HG02938 (cell line): ENCODE data around the gene SYVN1.
"Not testable (repeated sequence)": the region's sequence is repeated elsewhere in the genome, so short reads cannot be mapped to it uniquely, and the experiment has no call there.

Experiments
- ATAC-seq: cut with Tn5 transposase; IDR thresholded peaks from one replicate; pipeline ENCODE4 v1.9.1; 2021; ENCODE audit warnings: mild to moderate bottlenecking, moderate library complexity; ENCODE audit not compliant: unreplicated experiment

Gene SYVN1

DNA sequence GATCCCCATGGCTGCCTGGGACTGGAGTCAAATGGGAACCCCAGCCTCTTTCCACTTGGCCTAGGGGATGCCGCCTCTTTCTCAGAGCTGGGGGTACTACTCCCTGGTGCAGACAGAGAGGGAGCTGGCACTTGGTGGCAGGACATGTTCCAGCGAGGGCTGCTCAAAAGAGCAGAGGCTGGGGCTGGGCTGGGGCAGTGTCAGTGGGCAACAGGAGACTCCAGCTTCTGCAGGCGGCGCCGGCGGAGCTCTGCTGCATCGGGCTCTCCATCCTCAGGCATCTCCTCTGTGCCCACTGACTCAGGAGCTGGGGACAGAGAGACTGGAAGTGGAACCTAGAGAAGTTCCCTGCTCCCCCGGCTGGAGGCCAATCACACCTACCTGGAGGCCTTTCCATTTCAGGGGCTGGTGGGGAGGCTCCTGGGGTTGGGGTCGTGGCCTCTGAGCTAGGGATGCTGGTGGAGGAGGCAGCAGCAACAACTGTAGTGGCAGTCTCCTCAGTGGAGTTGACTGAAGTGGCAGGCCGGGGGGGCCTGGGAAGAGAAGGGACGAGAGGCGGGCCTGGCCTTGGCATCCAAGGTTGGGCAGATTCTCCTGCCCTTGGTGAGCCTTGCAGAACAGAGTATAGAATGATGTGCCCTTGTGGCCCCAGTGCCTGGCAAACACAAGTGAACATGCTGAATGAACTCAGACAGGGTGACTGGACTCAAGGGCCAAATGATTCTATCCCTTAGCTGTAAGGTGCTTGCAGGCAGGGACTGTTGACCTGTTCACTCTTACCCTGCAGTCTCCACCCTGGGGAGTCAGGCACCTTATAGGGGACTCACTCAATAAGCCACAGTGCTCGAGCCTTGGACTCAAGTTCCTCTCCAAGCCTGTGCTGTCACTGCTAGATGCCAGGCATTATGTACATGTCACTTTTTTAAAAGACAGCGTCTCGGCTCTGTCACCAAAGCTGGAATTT is 5.9 kb downstream of the SYVN1 start:
- ATAC-seq, result no peak

DNA sequence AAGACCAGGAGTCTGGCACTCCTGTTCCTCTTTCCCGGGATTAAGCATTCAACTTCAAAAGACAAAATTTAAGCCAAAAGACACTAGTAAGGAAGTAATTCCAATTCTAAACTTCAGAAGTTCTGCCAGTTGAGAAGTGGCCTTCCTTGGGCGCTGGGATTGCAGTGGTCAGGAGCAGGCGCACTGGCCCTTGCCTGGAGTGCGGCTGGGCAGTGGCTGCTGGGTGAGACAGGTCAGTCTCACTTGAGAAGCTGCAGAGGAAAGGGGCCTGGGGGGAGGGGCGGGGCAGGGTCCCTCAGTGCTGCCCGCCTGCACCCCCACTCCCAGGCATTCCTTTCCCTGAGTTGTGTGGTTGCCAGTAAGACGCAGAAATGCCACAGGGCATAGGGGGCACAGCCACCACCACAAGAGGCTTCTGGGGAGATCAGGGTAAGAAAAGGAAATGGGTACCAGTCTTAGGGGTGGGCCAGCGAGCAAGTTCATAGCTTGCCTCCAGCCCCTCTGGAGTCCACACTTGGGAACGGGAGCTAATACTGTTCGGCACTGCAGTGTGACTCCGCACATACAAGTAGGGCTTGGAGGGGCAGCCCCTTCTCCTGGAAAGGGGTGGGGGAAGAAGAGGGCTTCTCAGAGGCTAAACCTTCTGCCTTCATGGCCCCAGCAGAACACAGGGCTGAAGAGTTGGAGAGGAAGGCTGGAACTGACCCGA is 6.7 kb downstream of the SYVN1 start:
- no peak for ATAC-seq

DNA sequence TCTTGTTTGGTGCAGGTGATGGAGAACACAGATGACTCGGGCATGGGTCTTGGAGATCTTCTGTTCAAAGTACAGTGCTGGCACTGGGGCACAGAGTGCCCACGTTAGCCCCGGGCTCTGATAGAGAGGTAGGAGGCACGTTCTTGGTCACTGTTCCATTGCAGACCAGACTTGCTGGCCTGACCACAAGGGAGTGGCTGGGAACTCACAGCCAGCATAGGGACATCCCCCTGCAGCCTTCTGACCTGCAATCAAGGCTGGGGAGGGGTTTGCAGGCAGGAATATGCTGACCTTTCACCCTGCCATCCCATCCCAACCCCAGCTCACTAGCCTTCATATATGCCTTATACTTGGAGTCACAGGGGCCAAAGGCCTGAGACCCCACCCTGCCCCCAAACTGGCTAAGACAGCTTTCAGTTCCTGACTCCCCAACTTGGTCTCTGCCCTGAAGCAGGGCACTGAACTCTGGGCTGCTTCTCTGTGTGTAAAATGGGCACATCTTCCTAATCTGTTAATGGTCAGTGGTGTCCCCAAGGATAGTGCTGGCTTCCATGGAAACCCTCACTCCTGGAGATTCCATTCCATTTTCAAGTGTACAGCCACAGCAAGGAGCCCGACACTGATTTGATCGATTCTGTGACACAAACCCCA is 7.6 kb downstream of the SYVN1 start:
- no peak for ATAC-seq

DNA sequence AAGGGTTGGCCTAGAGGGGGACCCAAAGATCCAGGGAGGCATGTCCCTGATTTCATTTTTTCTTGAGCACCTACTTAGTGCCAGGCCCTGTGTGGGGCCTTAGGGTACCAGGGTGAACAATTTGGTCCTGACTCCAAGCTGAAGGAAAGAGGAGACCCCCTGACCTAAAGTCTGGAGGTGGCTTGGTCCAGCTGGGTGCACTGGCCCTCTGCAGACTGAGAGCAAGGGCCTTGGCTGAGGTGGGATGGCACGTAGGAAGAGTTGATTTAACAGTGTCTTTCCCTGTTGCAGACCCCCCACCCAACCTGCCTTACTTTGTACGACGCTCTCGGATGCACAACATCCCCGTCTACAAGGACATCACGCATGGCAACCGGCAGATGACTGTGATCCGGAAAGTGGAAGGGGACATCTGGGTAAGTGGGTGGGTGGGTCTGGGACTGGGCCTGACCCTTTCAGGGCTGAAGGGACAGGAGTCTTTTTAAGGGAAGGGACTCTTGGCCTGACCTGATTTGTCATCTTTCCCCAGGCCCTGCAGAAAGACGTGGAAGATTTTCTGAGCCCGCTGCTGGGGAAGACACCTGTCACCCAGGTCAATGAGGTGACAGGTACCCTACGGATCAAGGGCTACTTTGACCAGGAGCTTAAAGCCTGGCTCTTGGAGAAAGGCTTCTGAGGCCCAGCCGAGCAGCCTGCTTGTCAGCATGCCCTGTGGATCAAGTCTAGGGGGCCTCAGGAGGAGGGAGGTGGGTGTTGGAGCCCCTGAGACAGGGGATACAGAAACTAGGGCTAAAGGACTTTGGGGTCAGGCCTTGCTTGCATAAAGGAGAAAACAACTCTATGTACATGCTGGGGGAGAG is 8.9 kb downstream of the SYVN1 start:
- no peak for ATAC-seq

DNA sequence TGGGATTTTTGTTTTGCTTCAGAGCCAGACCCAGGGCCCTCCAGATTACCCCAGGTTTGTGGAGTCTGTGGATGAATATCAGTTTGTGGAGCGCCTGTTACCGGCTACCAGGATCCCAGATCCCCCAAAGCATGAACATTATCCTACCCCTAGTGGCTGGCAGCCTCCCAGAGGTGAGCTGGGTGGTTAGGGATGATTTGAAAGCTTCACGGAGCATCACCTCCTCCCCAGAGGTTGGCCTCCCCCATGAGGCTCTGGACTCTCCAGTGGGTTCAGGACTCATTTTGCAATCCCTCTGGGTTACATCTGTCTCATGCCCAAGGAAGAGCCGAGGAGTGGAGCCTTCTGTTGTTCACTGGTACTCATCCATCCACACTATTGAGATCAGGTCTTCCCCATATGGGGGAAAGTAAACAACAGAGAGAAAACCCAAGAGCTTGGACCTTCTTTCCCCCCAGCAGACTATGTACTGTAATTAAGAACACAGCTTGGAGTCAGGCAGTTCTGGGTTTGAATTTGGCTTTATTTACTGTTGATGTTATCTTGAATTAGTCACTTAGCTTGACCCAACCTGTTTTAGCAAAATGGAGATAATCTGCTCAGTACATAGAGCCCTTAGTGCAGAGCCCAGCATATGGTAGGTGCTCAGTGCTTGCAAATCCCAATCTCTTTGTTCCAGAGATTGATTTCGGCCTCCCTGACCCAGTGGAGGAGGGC is 9.7 kb downstream of the SYVN1 start:
- ATAC-seq, result no peak

DNA sequence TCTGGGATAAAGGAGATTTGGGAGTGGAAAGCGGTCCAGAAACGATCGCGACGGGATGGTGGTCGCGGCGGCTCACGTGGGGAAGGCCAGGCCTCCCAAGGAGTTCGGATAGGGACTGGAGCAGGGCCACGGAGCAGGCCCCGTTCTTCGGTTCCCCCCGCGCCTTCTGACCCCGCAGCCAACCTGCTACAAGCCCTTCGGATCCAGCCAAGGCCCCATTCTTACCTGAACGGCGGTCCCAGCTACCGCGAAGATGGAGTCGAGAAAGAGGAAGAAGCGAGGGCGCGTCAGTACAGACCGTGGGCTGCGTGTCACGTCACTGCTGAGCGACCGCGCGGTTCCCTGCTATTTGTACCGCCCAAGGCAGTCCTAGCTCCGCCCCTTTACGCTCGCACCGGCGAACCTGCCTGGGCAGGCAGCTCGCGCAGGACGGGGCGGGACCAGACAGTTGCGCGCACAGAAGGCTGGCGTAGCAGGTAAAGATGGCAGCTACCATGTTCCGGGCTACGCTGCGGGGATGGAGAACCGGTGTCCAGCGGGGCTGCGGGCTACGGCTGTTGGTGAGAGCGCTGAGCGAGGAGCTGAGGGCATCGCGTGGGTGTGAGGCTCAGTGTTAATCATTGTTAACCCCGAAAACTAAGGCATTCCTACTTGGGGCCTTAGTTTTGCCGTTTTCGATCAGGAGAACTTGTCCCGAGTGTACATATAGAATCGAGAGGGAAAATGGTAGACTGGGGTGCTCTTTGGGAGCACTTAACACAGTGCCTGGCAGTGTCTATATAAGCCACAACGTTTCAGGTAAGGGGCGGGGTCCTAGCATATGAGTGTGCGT is 12.2 kb downstream of the SYVN1 start, which contains the start of the genes FAU and MRPL49:
TSS of gene FAU (minus strand) at position 270 of the 832 bp plus-strand sequence. CDS start 321 bp downstream, outside the sequence.
TSS of gene MRPL49 (plus strand) at position 457 of the 832 bp plus-strand sequence. CDS start at position 483, 26 bp downstream.
- peak; percentile 48 for ATAC-seq

DNA sequence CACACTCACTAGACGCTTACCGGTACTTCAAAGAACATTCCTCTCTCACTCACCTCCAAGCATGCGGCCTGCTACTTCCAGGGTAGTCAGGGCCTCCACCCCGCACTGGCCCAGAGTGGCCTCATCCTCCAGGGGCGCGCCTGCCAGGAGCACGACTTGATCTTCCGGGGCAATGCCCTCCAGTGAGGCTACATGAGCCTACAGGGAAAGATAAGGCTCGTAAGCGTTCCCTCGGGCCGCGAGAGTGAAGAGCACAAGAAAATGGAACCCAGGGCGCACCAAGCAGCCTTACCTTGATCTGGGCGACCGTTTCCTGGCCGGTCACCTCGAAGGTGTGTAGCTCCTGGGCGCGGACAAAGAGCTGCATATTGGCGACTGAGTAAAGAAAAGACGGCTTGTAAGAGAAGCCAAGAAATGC is 12.9 kb downstream of the SYVN1 start:
- ATAC-seq, result no peak

DNA sequence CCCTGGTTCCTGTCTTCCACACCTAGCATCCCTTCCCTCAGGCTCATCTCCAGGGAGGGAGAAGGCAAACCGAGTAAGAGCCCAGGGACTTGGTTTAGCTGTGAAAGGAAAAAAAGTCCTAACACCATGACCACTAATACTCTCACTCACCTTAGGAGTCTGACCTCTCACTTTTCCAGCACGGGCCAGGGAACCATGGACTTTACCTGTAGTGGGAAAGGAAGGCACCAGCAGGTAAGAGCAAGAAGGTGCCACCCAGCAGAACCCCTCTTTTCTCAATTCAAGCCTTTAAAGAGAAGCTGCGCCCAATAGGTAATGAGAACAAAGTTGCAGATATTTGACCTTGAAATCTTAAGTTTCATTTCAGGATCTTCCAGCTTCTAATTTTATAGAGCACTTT is 13.5 kb downstream of the SYVN1 start:
- ATAC-seq, result no peak

DNA sequence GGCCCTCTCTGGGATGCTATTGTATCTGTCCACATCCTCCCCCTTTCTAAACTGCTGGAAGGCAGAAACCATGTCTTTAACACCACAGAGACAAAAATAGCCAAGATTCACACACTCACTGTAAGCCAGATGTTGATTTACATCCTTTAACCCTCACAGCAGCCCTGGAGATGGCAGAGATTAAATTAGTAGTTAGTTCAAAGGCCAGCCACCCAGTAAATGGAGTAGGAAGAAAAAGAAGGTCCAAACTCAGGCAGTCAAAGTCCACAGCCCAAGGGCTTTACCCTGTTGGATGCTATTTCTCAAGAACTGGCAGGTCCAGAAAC is 14.7 kb downstream of the SYVN1 start:
- ATAC-seq, result no peak

DNA sequence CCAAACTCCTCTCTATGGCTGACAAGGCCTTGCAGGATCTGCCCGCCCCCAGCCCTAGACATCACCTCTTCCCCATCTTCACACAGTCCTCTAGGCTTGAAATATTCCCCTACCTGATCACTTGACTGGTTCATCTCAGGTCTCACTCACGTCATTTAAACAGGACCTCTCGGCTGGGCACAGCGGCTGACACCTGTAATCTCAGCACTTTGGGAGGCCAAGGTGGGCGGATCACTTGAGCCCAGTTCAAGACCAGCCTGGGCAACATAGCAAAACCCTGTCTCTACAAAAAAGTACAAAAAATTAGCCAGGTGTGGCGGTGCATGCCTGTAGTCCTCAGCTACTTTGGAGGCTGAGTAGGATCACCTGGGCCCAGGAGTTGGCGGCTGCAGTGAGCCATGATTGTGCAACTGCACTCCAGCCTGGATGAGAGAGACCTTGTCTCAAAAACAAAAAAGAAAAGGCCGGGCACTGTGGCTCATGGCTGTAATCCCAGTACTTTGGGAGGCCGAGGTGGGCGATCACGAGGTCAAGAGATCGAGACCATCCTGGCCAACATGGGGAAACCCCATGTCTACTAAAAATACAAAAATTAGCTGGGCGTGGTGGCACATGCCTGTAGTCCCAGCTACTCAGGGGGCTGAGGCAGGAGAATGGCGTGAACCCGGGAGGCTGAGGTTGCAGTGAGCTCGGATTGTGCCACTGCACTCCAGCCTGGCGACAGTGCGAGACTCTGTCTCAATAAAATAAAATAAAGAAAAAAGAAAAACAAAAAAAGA is 15.2 kb downstream of the SYVN1 start:
- not testable (repeated sequence) for ATAC-seq

DNA sequence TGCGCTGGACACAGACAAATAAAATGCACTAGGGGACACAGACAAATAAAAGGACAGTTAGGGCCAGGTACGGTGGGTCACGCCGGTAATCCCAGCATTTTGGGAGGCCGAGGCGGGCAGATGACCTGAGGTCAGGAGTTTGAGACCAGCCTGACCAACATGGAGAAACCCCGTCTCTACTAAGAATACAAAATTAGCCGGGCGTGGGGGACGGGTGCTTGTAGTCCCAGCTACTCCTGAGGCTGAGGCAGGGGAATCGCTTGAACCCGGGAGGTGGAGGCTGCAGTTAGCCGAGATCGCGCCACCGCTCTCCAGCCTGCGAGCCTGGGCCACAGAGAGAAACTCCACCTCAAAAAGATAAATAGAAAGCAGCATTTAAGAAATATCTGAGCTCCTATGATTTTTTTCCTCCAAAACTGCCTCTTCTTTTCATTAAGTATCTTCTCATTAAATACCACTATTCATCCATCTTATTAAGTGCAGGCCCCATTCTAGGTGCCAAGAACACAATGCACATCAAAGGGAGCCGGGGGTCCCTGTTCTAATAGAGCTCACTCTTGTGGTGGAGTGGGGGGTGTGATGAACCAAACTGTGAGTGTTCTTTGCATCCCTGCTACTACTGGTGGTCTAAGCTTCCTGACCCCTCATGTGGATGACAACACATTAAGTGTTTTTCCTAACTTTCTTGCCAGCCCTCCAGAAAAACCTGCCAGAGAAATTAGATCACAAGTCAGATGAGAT is 16.1 kb downstream of the SYVN1 start:
- no peak for ATAC-seq

DNA sequence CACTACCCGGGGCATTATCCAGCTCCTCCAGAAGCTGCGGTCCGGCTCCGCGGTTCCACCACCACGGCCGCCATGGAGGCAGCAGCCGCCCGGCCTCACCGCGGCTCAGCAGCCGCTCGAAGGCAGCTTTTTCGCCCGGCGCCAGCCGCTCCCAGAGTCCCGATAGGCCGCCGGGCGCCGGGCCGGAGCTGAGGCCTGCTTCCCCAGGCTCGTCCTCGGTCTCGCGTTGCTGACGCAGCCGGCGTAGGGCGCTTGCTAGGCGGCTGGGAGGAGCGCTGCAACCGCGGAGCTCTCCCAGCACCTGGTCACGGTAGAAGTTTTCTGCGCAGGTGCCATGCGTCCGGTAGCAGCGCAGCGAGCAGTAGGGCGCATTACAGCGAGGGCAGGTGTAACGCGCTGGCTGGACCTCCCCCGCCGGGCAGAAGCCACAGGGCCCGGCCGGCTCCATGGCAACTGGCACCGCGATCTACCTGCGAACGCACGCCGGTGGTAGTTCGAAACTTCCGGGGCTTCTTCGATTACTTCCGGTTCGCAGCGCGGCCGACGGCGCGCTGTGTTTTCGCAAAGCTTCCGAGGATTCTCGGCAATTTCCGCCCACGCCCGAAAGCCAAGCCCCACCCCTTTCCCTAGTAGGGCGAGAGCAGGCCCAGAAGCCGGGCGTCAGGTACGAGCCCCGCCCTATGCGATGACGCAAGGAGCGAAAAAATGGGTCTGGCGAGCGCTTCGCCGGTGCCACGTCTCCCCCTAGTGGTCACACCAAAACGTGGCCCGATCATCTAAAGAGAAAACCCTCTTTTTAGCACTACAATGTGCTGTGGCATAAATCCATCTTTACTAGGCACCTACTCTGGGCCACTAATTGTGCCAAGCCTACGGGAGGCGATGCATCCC is 16.9 kb downstream of the SYVN1 start, which contains the start of gene ZNHIT2:
TSS of gene ZNHIT2 (minus strand) at position 496 of the 891 bp plus-strand sequence. CDS start at position 448, 48 bp downstream.
- peak; percentile 53 for ATAC-seq

DNA sequence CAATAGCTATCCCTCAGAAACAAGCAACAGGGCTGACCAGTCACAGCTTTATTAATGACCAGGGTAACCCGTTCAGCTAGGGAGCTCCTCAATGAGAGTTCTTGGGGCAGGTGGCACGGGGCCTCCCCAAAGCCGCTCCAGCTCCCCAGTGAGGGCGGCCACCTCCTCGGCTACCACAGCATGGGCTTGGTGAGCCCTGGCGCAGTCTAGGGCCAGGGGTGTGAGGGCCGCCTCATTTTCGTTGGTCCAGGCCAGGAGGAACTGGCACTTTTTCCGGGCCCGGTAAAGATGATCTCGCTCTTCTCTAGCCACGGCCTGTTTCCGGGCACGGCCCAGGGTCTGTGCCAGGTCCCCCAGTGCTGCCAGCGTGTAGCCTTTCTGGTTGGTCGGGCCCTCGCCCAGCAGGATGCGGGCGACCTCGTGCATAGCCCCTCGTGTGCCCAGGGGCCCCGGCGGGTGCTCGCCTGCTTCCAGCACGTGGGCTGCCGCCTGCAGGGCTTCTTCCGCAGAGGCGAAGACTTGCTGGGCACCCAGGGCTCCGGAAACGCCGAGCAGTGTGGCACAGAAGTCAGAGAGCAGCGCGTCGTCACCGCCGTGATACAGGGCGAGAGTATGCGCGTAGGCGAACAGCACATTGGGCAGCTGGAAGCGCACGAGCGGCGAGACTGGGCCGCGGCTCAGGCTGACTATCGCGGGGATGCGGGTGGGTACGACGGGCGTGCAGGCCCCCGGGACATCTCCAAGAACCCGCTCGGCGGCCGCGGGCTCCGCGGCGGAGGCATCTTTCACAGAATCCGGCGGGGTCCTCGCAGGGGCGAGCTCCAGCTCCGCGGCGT is 17.7 kb downstream of the SYVN1 start:
- ATAC-seq, result no peak

DNA sequence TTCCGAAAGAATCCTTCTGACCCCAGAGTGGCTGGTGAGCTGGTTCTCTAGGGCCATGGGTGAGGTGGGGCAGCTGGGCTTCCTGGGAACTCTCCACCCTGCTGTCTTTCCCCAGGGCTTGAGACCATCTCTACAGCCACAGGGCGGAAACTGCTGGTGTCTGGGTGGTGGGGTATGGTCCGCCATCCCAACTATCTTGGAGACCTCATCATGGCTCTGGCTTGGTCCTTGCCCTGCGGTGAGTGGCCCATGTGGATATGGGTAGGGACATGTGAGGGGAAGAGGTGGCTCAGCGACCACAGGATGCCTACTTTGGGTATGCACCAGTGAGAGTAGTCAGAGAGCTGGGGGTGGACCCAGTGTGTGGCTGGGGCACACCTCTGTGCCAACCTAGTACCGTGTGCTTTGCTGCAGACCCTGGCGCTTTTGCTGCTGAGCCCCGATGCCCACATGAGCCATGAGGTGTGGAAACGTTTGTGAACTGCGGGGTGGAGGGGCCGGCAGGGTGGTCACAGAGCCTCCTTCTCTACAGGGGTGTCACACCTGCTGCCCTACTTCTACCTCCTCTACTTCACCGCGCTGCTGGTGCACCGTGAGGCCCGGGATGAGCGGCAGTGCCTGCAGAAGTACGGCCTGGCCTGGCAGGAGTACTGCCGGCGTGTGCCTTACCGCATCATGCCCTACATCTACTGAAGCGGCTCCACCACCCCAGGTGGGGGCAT is 18.8 kb downstream of the SYVN1 start:
- no peak for ATAC-seq
